Suprapubic skin (tissue), 3 donors: ENCODE results near the gene SS18L1.

Experiments used
- POLR2A ChIP-seq, 2 donors: fragments of 450-650 bp; IDR thresholded peaks; one replicate each; pipeline ENCODE4 v1.6.1; 2017; ENCODE audit warnings: antibody characterized with exemption in 2 of 2, mild to moderate bottlenecking in 2 of 2, moderate library complexity in 2 of 2
- TF ChIP-seq, protein P1 (sequence below), 2 donors: fragments of 200-600 bp in 1 of 2; fragments of 450-650 bp in 1 of 2; sonication (generic) in 1 of 2; IDR thresholded peaks; one replicate each; pipeline ENCODE4 v1.5.1; 2016 to 2019; ENCODE audit warnings: antibody characterized with exemption in 2 of 2, mild to moderate bottlenecking in 1 of 2, moderate library complexity in 1 of 2

DNA sequence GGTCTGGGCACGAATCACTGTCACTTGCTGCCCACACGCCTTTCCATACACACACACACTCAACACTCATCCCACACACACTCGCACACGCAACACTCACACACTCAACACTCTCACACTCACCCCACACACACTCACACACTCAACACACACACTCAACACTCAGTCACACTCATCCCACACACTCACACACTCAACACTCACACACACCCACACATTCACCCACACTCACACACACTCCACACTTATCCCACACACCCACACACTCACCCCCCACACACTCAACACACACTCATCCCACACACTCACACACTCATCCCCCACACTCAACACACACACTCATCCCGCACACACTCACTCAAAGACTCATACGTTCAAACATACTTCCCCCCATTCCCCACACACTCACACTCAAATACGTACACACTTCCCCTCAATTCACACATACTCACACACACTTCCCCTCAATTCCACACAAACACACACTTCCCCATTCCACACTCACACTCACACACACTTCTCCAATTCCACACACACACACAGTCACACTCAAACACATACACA is 85.5 kb downstream of the SS18L1 start:
- TF ChIP-seq, protein P1, sequence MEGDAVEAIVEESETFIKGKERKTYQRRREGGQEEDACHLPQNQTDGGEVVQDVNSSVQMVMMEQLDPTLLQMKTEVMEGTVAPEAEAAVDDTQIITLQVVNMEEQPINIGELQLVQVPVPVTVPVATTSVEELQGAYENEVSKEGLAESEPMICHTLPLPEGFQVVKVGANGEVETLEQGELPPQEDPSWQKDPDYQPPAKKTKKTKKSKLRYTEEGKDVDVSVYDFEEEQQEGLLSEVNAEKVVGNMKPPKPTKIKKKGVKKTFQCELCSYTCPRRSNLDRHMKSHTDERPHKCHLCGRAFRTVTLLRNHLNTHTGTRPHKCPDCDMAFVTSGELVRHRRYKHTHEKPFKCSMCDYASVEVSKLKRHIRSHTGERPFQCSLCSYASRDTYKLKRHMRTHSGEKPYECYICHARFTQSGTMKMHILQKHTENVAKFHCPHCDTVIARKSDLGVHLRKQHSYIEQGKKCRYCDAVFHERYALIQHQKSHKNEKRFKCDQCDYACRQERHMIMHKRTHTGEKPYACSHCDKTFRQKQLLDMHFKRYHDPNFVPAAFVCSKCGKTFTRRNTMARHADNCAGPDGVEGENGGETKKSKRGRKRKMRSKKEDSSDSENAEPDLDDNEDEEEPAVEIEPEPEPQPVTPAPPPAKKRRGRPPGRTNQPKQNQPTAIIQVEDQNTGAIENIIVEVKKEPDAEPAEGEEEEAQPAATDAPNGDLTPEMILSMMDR (IDR thresholded peaks at IDR 0.05) = no peak
- no peak for TF ChIP-seq POLR2A (IDR thresholded peaks at IDR 0.05)
